ENCODE results near the gene PIH1D1. TPM values are rescaled to one million over a fixed set of nuclear protein-coding genes. Genes with fewer than 3 reads are reported as not detected.

PIH1D1 gene
- total and polyA plus RNA-seq, 2 of the 13 experiments (the other 11 are each of a cell fraction or from before 2014, with no cell fraction given), result 110 to 137 TPM

- TF ChIP-seq ZNF276 (CRISPR knock-in tag; IDR thresholded peaks at IDR 0.05; ENCODE audit: low read depth) (no peak), KAT7 (CRISPR knock-in tag; IDR thresholded peaks at IDR 0.05; ENCODE audit: borderline replicate concordance) (peak; percentile 87; the same call in 1 of the 2 replicates), SAFB2 (CRISPR knock-in tag; IDR thresholded peaks at IDR 0.05; ENCODE audit: borderline replicate concordance, low read depth) (peak; percentile 72; the same call in 1 of the 2 replicates), THAP9 (CRISPR knock-in tag; IDR thresholded peaks at IDR 0.05; ENCODE audit: borderline replicate concordance) (peak; percentile 99), SRY (CRISPR knock-in tag; IDR thresholded peaks at IDR 0.05) (no peak; the same call in 1 of the 2 replicates), KDM2A (CRISPR knock-in tag; IDR thresholded peaks at IDR 0.05; ENCODE audit: borderline replicate concordance, low read depth) (peak; percentile 87), KLF15 (CRISPR knock-in tag; IDR thresholded peaks at IDR 0.05; ENCODE audit: borderline replicate concordance) (no peak), FOSL1 (CRISPR knock-in tag; IDR thresholded peaks at IDR 0.05; ENCODE audit: borderline replicate concordance) (no peak), ZBTB43 (CRISPR knock-in tag; conservative IDR thresholded peaks at IDR 0.05) (no peak), ZNF335 (CRISPR knock-in tag; IDR thresholded peaks at IDR 0.05) (peak; percentile 63; the same call in 1 of the 2 replicates), STAT6 (CRISPR knock-in tag; IDR thresholded peaks at IDR 0.05; ENCODE audit: borderline replicate concordance) (no peak), ZNF556 (CRISPR knock-in tag; IDR thresholded peaks at IDR 0.05; ENCODE audit: borderline replicate concordance) (no peak), NCOR1 (IDR thresholded peaks at IDR 0.05; ENCODE audit: borderline replicate concordance, low read length) (no peak), PRDM15 (CRISPR knock-in tag; IDR thresholded peaks at IDR 0.05) (peak; percentile 30; the same call in 1 of the 2 replicates)
Observed at GRCh38 chr19:49487277-49488045, 35.8 kb upstream of the PIH1D1 start, which contains the start of gene RPL13A (continued).
